ENCODE results near the gene PLSCR1. TPM values are rescaled to one million over a fixed set of nuclear protein-coding genes. Genes with fewer than 3 reads are reported as not detected.
A peak's percentile ranks its signal among the peaks of the same experiment; 100 is the strongest.

Gene PLSCR1
- total and polyA plus RNA-seq, 2 of the 4 experiments (the other 2 are of a cell fraction), result 5.6 to 13.2 TPM

DNA sequence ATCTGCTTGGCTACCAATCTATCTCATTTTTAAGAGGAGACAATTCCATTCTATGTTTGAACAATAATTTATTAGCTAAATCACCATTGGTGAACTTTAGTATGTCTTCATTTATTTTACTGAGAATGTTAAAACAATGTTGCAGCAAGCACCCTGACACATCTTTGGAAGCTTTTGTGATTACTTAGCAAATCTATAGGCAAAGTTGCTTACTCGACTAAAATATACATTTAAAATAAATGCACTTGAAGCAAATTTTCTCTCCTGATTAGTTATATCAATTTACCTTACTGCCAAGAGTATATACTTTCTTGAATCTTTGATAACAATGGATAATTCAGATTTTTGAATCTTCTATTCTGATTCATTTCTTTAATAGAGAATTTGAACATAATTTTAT is 29.8 kb upstream of the PLSCR1 start:
- Histone ChIP-seq H2AK9ac (replicated peaks; ENCODE audit: low read depth, low read length, poor library complexity) (no peak overlapping the region), H2AK5ac (ENCODE audit: low read depth, low read length) (no peak overlapping the region), H2BK5ac (ENCODE audit: low read depth, low read length, poor library complexity, severe bottlenecking) (no peak overlapping the region), H3K36me3 (ENCODE audit: control insufficient read depth, insufficient read depth, low read length) (no peaks in the 10 kb centered on the region), H3K23ac (ENCODE audit: low read depth, low read length) (no peak overlapping the region), H2BK120ac (ENCODE audit: low read depth, low read length) (no peak overlapping the region), H2BK20ac (ENCODE audit: low read depth, low read length) (no peak overlapping the region), H3K14ac (replicated peaks; ENCODE audit: low read depth, low read length) (no peak overlapping the region), H3K27me3 (ENCODE audit: control insufficient read depth, insufficient read depth, low read length) (no peaks in the 10 kb centered on the region), H3K9me1 (ENCODE audit: insufficient read depth, low read length) (no peaks in the 10 kb centered on the region), H3K4ac (ENCODE audit: low read depth, low read length) (no peak overlapping the region), H2BK15ac (ENCODE audit: low read depth, low read length) (no peak overlapping the region), H4K20me1 (ENCODE audit: insufficient read depth, low read length) (no peaks in the 10 kb centered on the region), H3K4me2 (ENCODE audit: low read depth, low read length) (no peak overlapping the region), H4K91ac (ENCODE audit: insufficient read depth, low read depth, low read length) (no peak overlapping the region), H3K9ac (ENCODE audit: low read depth, low read length) (no peak overlapping the region), H3K9me3 (ENCODE audit: control insufficient read depth, insufficient read depth, low read length) (no peaks in the 10 kb centered on the region), H3K27ac (ENCODE audit: insufficient read depth, low read length) (no peak overlapping the region), H3K4me1 (ENCODE audit: control insufficient read depth, insufficient read depth, low read length) (0 out of 2 replicates have a peak, but pooled peaks cover 2% of the 10 kb centered on the region), H2AFZ (replicated peaks; ENCODE audit: low read length, poor library complexity) (no peak overlapping the region), H3K79me1 (ENCODE audit: low read depth in 1 of 2, low read length in 2 of 2) (no peaks in the 10 kb centered on the region), H4K8ac (ENCODE audit: low read depth in 2 of 2, low read length in 2 of 2) (no peak overlapping the region), H4K5ac (ENCODE audit: low read depth, low read length) (no peak overlapping the region), H3K4me3 (ENCODE audit: insufficient read depth, low read depth, low read length) (no peak overlapping the region), H3K18ac (ENCODE audit: low read depth, low read length) (no peak overlapping the region), H3K56ac (ENCODE audit: extremely low read depth, insufficient read depth, low read length) (no peak overlapping the region)
- dilution Hi-C loops (cut with HindIII; ENCODE audit: low sequenced_read_pairs, unreplicated experiment), result no loop called here
- ATAC-seq (ENCODE audit: low read depth) (no peak), DNase-seq (no peak)
- POLR2A ChIA-PET (ENCODE audit: unreplicated experiment), result no interaction called here
- CTCF ChIA-PET, result interaction anchor here (0.6 to 1.0 kb wide), 2 partner anchors 346 to 385 kb away, joined by 3 to 4 read pairs; no protein-coding TSS in a partner anchor
- BruUV-seq (replicated peaks), result no TSS peak
- in situ Hi-C loops (cut with MboI; ENCODE audit: low sequenced_read_pairs), result loop anchor here (10.0 kb wide), 1 partner anchor 509 kb away; no protein-coding TSS in a partner anchor
- no CpG with 5 or more reads among the region's 1 CpG for WGBS, 2 experiments (ENCODE audit: extremely low coverage in 2 of 2, insufficient read length in 1 of 2)
- TF ChIP-seq POLR2A (IDR thresholded peaks at IDR 0.05; ENCODE audit: low read depth, low read length), result no peak
- peak; percentile 71 for TF ChIP-seq MAFK (IDR thresholded peaks at IDR 0.05; ENCODE audit: low read depth, low read length)
- intact Hi-C loops (cut with micrococcal nuclease), result no loop called here

Data from IMR-90 (cell line).